ENCODE data around the gene TGM6.

The TGM6 gene

DNA sequence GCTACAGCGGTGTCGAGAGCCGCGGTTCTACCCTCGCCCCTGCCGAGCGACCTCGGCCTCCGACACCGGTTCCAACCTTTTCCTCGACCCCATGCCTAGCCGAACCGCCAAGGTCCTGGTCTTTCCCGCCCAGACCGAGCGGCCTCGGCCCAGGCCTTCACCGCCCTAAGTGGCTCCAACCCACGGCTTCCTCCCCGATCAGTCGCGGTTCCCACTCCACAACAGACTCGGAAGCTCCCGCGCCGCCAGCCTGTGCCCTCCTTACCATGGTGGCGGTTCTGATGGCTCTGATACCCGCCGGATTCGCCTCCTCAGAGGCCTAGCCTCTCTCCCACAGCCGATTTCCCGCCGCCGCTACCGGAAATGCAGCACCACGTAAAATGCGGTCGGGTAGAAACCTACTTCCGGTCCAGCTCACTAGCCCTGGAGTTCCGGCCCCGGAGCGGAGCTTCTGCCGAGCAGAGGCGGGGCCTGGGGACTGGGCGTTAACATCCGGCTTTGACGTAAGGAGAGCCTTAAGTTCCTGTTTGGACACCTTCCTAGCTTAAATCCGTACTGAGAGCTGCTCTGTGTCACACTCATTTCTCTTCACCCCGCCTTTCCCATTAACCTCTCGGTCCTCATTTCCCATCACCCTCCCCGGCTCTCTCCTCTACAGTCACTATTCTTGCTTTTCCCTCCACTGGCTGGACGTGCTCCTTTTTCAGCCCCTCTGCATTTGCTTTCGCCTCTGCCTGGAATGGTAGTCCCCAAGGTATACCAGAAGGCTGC is 89.9 kb downstream of the TGM6 start, which contains the start of gene SNRPB:
Gene SNRPB, minus strand, starts transcription at position 367 of the 771 bp plus-strand sequence. Its CDS starts 99 bp downstream, at position 268.
- ATAC-seq, result peak; percentile 94
- TF ChIP-seq, protein P1, sequence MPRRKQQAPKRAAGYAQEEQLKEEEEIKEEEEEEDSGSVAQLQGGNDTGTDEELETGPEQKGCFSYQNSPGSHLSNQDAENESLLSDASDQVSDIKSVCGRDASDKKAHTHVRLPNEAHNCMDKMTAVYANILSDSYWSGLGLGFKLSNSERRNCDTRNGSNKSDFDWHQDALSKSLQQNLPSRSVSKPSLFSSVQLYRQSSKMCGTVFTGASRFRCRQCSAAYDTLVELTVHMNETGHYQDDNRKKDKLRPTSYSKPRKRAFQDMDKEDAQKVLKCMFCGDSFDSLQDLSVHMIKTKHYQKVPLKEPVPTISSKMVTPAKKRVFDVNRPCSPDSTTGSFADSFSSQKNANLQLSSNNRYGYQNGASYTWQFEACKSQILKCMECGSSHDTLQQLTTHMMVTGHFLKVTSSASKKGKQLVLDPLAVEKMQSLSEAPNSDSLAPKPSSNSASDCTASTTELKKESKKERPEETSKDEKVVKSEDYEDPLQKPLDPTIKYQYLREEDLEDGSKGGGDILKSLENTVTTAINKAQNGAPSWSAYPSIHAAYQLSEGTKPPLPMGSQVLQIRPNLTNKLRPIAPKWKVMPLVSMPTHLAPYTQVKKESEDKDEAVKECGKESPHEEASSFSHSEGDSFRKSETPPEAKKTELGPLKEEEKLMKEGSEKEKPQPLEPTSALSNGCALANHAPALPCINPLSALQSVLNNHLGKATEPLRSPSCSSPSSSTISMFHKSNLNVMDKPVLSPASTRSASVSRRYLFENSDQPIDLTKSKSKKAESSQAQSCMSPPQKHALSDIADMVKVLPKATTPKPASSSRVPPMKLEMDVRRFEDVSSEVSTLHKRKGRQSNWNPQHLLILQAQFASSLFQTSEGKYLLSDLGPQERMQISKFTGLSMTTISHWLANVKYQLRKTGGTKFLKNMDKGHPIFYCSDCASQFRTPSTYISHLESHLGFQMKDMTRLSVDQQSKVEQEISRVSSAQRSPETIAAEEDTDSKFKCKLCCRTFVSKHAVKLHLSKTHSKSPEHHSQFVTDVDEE (CRISPR knock-in tag; IDR thresholded peaks at IDR 0.05), result 0 out of 2 replicates have a peak, but pooled peaks have one; percentile 6
- TF ChIP-seq ZNF8 (CRISPR knock-in tag; IDR thresholded peaks at IDR 0.05), result peak; percentile 7; the same call in 1 of the 2 replicates
- TF ChIP-seq ESRRG (CRISPR knock-in tag; IDR thresholded peaks at IDR 0.05), result peak; percentile 50; the same call in 1 of the 2 replicates
- no peak for TF ChIP-seq CSDC2 (CRISPR knock-in tag; IDR thresholded peaks at IDR 0.05)
- TF ChIP-seq, protein P2, sequence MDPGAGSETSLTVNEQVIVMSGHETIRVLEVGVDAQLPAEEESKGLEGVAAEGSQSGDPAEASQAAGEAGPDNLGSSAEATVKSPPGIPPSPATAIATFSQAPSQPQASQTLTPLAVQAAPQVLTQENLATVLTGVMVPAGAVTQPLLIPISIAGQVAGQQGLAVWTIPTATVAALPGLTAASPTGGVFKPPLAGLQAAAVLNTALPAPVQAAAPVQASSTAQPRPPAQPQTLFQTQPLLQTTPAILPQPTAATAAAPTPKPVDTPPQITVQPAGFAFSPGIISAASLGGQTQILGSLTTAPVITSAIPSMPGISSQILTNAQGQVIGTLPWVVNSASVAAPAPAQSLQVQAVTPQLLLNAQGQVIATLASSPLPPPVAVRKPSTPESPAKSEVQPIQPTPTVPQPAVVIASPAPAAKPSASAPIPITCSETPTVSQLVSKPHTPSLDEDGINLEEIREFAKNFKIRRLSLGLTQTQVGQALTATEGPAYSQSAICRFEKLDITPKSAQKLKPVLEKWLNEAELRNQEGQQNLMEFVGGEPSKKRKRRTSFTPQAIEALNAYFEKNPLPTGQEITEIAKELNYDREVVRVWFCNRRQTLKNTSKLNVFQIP (CRISPR knock-in tag; IDR thresholded peaks at IDR 0.05; ENCODE audit: borderline replicate concordance, low read depth), result no peak

DNA sequence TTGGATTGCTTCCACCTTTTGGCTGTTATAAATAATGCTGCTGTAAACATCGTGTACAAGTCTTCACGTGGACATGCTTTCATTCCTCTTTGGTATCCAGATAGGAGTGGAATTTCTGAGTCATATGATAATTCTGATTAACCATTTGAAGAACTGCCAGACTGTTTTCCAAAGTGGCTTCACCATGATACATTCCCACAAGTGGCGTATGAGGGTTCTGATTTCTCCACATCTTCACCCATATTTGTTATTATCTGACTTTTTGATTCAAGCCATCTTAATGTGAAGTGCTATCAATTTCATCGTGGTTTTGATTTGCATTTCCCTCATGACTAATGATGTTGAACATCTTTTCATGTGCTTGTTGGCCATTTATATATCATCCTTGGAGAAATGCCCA is 92.8 kb downstream of the TGM6 start:
- peak; percentile 3 for ATAC-seq
- TF ChIP-seq ISL1 (CRISPR knock-in tag; IDR thresholded peaks at IDR 0.05), result peak; percentile 87
- no peak for TF ChIP-seq ZFP30 (CRISPR knock-in tag; IDR thresholded peaks at IDR 0.05)
- TF ChIP-seq ZFP3 (CRISPR knock-in tag; IDR thresholded peaks at IDR 0.05), result no peak
- TF ChIP-seq SNAI2 (CRISPR knock-in tag; IDR thresholded peaks at IDR 0.05), result 0 out of 2 replicates have a peak, but pooled peaks have one; percentile 16
- TF ChIP-seq, protein P3, sequence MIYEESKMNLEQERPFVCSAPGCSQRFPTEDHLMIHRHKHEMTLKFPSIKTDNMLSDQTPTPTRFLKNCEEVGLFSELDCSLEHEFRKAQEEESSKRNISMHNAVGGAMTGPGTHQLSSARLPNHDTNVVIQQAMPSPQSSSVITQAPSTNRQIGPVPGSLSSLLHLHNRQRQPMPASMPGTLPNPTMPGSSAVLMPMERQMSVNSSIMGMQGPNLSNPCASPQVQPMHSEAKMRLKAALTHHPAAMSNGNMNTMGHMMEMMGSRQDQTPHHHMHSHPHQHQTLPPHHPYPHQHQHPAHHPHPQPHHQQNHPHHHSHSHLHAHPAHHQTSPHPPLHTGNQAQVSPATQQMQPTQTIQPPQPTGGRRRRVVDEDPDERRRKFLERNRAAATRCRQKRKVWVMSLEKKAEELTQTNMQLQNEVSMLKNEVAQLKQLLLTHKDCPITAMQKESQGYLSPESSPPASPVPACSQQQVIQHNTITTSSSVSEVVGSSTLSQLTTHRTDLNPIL (CRISPR knock-in tag; IDR thresholded peaks at IDR 0.05; ENCODE audit: low read depth), result peak; percentile 58
- TF ChIP-seq ZNF70 (CRISPR knock-in tag; IDR thresholded peaks at IDR 0.05), result no peak

DNA sequence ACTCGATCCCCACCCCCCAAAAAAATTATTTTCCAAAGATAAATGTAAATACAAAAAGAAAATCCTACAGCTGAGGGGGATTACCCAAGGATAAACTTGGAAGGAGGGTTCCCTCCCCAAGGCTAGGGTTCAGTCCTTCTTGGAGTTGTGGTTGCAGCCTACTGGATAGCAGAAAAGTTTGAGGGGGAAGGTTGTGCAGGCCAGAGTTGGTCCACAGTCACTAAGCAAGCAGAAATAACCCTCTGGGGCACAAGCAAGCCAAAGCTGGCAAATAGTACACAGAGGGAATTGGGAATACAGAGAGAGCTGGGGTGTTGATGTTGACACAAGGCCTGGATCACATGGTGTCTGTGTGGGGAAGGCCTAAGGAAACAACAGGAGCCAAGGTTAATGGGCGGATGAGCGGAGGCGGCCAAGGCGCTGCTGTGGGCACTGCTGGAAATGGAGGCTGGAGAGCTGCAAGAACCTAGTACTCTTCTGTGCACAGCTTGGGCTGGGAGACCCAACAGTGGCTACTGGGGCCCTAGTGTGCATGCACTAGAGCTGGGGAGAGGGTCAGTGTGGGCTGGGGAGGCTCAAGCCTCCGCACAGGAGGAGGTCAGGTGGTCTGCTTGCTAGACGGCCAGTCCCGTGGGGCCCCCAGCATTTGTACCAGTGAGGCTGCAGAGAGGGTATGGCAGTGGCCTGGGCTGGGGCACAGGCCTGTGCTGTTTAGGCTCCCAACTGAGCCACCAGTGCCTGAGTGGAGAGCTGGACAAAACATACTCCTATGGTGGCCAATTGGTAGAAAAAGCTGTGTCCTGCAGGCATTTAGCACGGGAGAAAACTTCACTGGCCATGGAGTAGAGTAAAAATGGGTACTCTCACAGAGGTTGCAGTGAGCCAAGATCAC is 95.4 kb downstream of the TGM6 start:
- no peak for ATAC-seq
- TF ChIP-seq ZNF70 (CRISPR knock-in tag; IDR thresholded peaks at IDR 0.05), result no peak
- TF ChIP-seq CSDC2 (CRISPR knock-in tag; IDR thresholded peaks at IDR 0.05), result no peak
- TF ChIP-seq ZC3H10 (CRISPR knock-in tag; IDR thresholded peaks at IDR 0.05), result no peak
- TF ChIP-seq, protein P1 (CRISPR knock-in tag; IDR thresholded peaks at IDR 0.05), result no peak
- no peak for TF ChIP-seq ESRRG (CRISPR knock-in tag; IDR thresholded peaks at IDR 0.05)
- no peak for TF ChIP-seq TOX (CRISPR knock-in tag; IDR thresholded peaks at IDR 0.05; ENCODE audit: borderline replicate concordance)
- no peak for TF ChIP-seq ZNF565 (CRISPR knock-in tag; conservative IDR thresholded peaks at IDR 0.05; ENCODE audit: low read depth)
- TF ChIP-seq, protein P4, sequence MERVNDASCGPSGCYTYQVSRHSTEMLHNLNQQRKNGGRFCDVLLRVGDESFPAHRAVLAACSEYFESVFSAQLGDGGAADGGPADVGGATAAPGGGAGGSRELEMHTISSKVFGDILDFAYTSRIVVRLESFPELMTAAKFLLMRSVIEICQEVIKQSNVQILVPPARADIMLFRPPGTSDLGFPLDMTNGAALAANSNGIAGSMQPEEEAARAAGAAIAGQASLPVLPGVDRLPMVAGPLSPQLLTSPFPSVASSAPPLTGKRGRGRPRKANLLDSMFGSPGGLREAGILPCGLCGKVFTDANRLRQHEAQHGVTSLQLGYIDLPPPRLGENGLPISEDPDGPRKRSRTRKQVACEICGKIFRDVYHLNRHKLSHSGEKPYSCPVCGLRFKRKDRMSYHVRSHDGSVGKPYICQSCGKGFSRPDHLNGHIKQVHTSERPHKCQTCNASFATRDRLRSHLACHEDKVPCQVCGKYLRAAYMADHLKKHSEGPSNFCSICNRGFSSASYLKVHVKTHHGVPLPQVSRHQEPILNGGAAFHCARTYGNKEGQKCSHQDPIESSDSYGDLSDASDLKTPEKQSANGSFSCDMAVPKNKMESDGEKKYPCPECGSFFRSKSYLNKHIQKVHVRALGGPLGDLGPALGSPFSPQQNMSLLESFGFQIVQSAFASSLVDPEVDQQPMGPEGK (CRISPR knock-in tag; IDR thresholded peaks at IDR 0.05; ENCODE audit: borderline replicate concordance), result no peak
- TF ChIP-seq BACH2 (CRISPR knock-in tag; IDR thresholded peaks at IDR 0.05; ENCODE audit: borderline replicate concordance), result no peak
- no peak for TF ChIP-seq ZFP30 (CRISPR knock-in tag; IDR thresholded peaks at IDR 0.05)
- TF ChIP-seq PPARA (CRISPR knock-in tag; IDR thresholded peaks at IDR 0.05; ENCODE audit: borderline replicate concordance), result no peak
- no peak for TF ChIP-seq GLIS3 (CRISPR knock-in tag; IDR thresholded peaks at IDR 0.05)
- TF ChIP-seq, protein P3 (CRISPR knock-in tag; IDR thresholded peaks at IDR 0.05; ENCODE audit: low read depth), result no peak

Measured in SK-N-SH treated with all-trans-retinoic acid at 6 μM for 48 hours (cell line).